ENCODE results near the gene CTU2.

CTU2 gene

GRCh38 chr16:88702371-88703210 is 3.7 kb upstream of the CTU2 start:
- Histone ChIP-seq H3K9me3 (ENCODE audit: control insufficient read depth in 2 of 2, low read length in 2 of 2) (no peaks in the 10 kb centered on the region), H3K9ac (ENCODE audit: low read depth in 1 of 2, low read length in 2 of 2) (peak overlapping the region; percentile 24 to 54), H3K4me3 (ENCODE audit: low read length in 2 of 2) (peak overlapping the region; percentile 46 to 78), H3K4me1 (ENCODE audit: control insufficient read depth in 2 of 2, insufficient read depth in 2 of 2, low read length in 2 of 2) (peaks cover 36 to 42% of the 10 kb centered on the region in 2 donors), H3K27me3 (ENCODE audit: control insufficient read depth in 2 of 2, insufficient read depth in 2 of 2, low read length in 2 of 2) (no peaks in the 10 kb centered on the region), H3K27ac (ENCODE audit: low read depth in 2 of 2, low read length in 2 of 2) (peak overlapping the region; percentile 68 to 86), H3K36me3 (ENCODE audit: control insufficient read depth in 2 of 2, insufficient read depth in 2 of 2, low read length in 2 of 2) (peaks cover 0 to 7% of the 10 kb centered on the region in 2 donors)

GRCh38 chr16:88703486-88704309 is 2.6 kb upstream of the CTU2 start:
- H3K36me3 ChIP-seq (ENCODE audit: control insufficient read depth in 2 of 2, insufficient read depth in 2 of 2, low read length in 2 of 2) = peaks cover 0 to 3% of the 10 kb centered on the region in 2 donors
- peak overlapping the region; percentile 68 to 86 for H3K27ac ChIP-seq (ENCODE audit: low read depth in 2 of 2, low read length in 2 of 2)
- H3K9me3 ChIP-seq (ENCODE audit: control insufficient read depth in 2 of 2, low read length in 2 of 2) = no peaks in the 10 kb centered on the region
- no peaks in the 10 kb centered on the region for H3K27me3 ChIP-seq (ENCODE audit: control insufficient read depth in 2 of 2, insufficient read depth in 2 of 2, low read length in 2 of 2)
- H3K4me3 ChIP-seq (ENCODE audit: low read length in 2 of 2) = peak overlapping the region; percentile 52 to 78
- peaks cover 36 to 42% of the 10 kb centered on the region in 2 donors for H3K4me1 ChIP-seq (ENCODE audit: control insufficient read depth in 2 of 2, insufficient read depth in 2 of 2, low read length in 2 of 2)
- H3K9ac ChIP-seq (ENCODE audit: low read depth in 1 of 2, low read length in 2 of 2) = peak overlapping the region; percentile 40 to 70

- Histone ChIP-seq H3K9me3 (ENCODE audit: control insufficient read depth in 2 of 2, low read length in 2 of 2) (no peaks in the 10 kb centered on the region), H3K27ac (ENCODE audit: low read depth in 2 of 2, low read length in 2 of 2) (peak overlapping the region; percentile 68 to 86), H3K4me1 (ENCODE audit: control insufficient read depth in 2 of 2, insufficient read depth in 2 of 2, low read length in 2 of 2) (peaks cover 36 to 39% of the 10 kb centered on the region in 2 donors), H3K36me3 (ENCODE audit: control insufficient read depth in 2 of 2, insufficient read depth in 2 of 2, low read length in 2 of 2) (no peaks in the 10 kb centered on the region), H3K27me3 (ENCODE audit: control insufficient read depth in 2 of 2, insufficient read depth in 2 of 2, low read length in 2 of 2) (no peaks in the 10 kb centered on the region), H3K9ac (ENCODE audit: low read depth in 1 of 2, low read length in 2 of 2) (peak overlapping the region; percentile 77 to 80), H3K4me3 (ENCODE audit: low read length in 2 of 2) (peak overlapping the region; percentile 78 to 97)
Observed at GRCh38 chr16:88705076-88705684, 1.1 kb upstream of the CTU2 start.

- H3K36me3 ChIP-seq (ENCODE audit: control insufficient read depth in 2 of 2, insufficient read depth in 2 of 2, low read length in 2 of 2) = no peaks in the 10 kb centered on the region
- H3K9ac ChIP-seq (ENCODE audit: low read depth in 1 of 2, low read length in 2 of 2) = peak overlapping the region; percentile 77 to 80
- H3K27ac ChIP-seq (ENCODE audit: low read depth in 2 of 2, low read length in 2 of 2) = peak overlapping the region; percentile 68 to 86
- H3K4me1 ChIP-seq (ENCODE audit: control insufficient read depth in 2 of 2, insufficient read depth in 2 of 2, low read length in 2 of 2) = peaks cover 31 to 38% of the 10 kb centered on the region in 2 donors
- H3K4me3 ChIP-seq (ENCODE audit: low read length in 2 of 2) = peak overlapping the region; percentile 78 to 97
- no peaks in the 10 kb centered on the region for H3K9me3 ChIP-seq (ENCODE audit: control insufficient read depth in 2 of 2, low read length in 2 of 2)
- H3K27me3 ChIP-seq (ENCODE audit: control insufficient read depth in 2 of 2, insufficient read depth in 2 of 2, low read length in 2 of 2) = no peaks in the 10 kb centered on the region
Observed at GRCh38 chr16:88705801-88706228, 488 bp upstream of the CTU2 start.

GRCh38 chr16:88706965-88707826 is 893 bp downstream of the CTU2 start:
- peak overlapping the region; percentile 93 to 97 for H3K4me3 ChIP-seq (ENCODE audit: low read length in 2 of 2)
- H3K9ac ChIP-seq (ENCODE audit: low read depth in 1 of 2, low read length in 2 of 2) = peak overlapping the region; percentile 76 to 80
- H3K27me3 ChIP-seq (ENCODE audit: control insufficient read depth in 2 of 2, insufficient read depth in 2 of 2, low read length in 2 of 2) = no peaks in the 10 kb centered on the region
- no peaks in the 10 kb centered on the region for H3K36me3 ChIP-seq (ENCODE audit: control insufficient read depth in 2 of 2, insufficient read depth in 2 of 2, low read length in 2 of 2)
- peak overlapping the region; percentile 37 to 74 for H3K27ac ChIP-seq (ENCODE audit: low read depth in 2 of 2, low read length in 2 of 2)
- H3K9me3 ChIP-seq (ENCODE audit: control insufficient read depth in 2 of 2, low read length in 2 of 2) = no peaks in the 10 kb centered on the region
- peaks cover 25 to 29% of the 10 kb centered on the region in 2 donors for H3K4me1 ChIP-seq (ENCODE audit: control insufficient read depth in 2 of 2, insufficient read depth in 2 of 2, low read length in 2 of 2)

- H3K9ac ChIP-seq (ENCODE audit: low read depth in 1 of 2, low read length in 2 of 2) = no peak overlapping the region
- H3K9me3 ChIP-seq (ENCODE audit: control insufficient read depth in 2 of 2, low read length in 2 of 2) = no peaks in the 10 kb centered on the region
- H3K4me1 ChIP-seq (ENCODE audit: control insufficient read depth in 2 of 2, insufficient read depth in 2 of 2, low read length in 2 of 2) = peaks cover 12% of the 10 kb centered on the region in 2 donors
- no peak overlapping the region for H3K4me3 ChIP-seq (ENCODE audit: low read length in 2 of 2)
- H3K27ac ChIP-seq (ENCODE audit: low read depth in 2 of 2, low read length in 2 of 2) = no peak overlapping the region
- H3K36me3 ChIP-seq (ENCODE audit: control insufficient read depth in 2 of 2, insufficient read depth in 2 of 2, low read length in 2 of 2) = peaks cover 8 to 10% of the 10 kb centered on the region in 2 donors
- no peaks in the 10 kb centered on the region for H3K27me3 ChIP-seq (ENCODE audit: control insufficient read depth in 2 of 2, insufficient read depth in 2 of 2, low read length in 2 of 2)
Observed at GRCh38 chr16:88710556-88710955, 4.3 kb downstream of the CTU2 start.

- Histone ChIP-seq H3K36me3 (ENCODE audit: control insufficient read depth in 2 of 2, insufficient read depth in 2 of 2, low read length in 2 of 2) (peaks cover 20 to 22% of the 10 kb centered on the region in 2 donors), H3K4me1 (ENCODE audit: control insufficient read depth in 2 of 2, insufficient read depth in 2 of 2, low read length in 2 of 2) (peaks cover 6 to 7% of the 10 kb centered on the region in 2 donors), H3K4me3 (ENCODE audit: low read length in 2 of 2) (no peak overlapping the region), H3K27ac (ENCODE audit: low read depth in 2 of 2, low read length in 2 of 2) (no peak overlapping the region), H3K9ac (ENCODE audit: low read depth in 1 of 2, low read length in 2 of 2) (no peak overlapping the region), H3K9me3 (ENCODE audit: control insufficient read depth in 2 of 2, low read length in 2 of 2) (no peaks in the 10 kb centered on the region), H3K27me3 (ENCODE audit: control insufficient read depth in 2 of 2, insufficient read depth in 2 of 2, low read length in 2 of 2) (no peaks in the 10 kb centered on the region)
Observed at GRCh38 chr16:88711750-88712340, 5.5 kb downstream of the CTU2 start.

GRCh38 chr16:88712362-88712979 is 6.2 kb downstream of the CTU2 start:
- H3K27ac ChIP-seq (ENCODE audit: low read depth in 2 of 2, low read length in 2 of 2) = no peak overlapping the region
- H3K27me3 ChIP-seq (ENCODE audit: control insufficient read depth in 2 of 2, insufficient read depth in 2 of 2, low read length in 2 of 2) = no peaks in the 10 kb centered on the region
- H3K9ac ChIP-seq (ENCODE audit: low read depth in 1 of 2, low read length in 2 of 2) = no peak overlapping the region
- peaks cover under 1 to 1% of the 10 kb centered on the region in 2 donors for H3K4me1 ChIP-seq (ENCODE audit: control insufficient read depth in 2 of 2, insufficient read depth in 2 of 2, low read length in 2 of 2)
- H3K9me3 ChIP-seq (ENCODE audit: control insufficient read depth in 2 of 2, low read length in 2 of 2) = no peaks in the 10 kb centered on the region
- H3K4me3 ChIP-seq (ENCODE audit: low read length in 2 of 2) = no peak overlapping the region
- peaks cover 25 to 26% of the 10 kb centered on the region in 2 donors for H3K36me3 ChIP-seq (ENCODE audit: control insufficient read depth in 2 of 2, insufficient read depth in 2 of 2, low read length in 2 of 2)

GRCh38 chr16:88713054-88713453 is 6.8 kb downstream of the CTU2 start:
- Histone ChIP-seq H3K9me3 (ENCODE audit: control insufficient read depth in 2 of 2, low read length in 2 of 2) (no peaks in the 10 kb centered on the region), H3K9ac (ENCODE audit: low read depth in 1 of 2, low read length in 2 of 2) (no peak overlapping the region), H3K36me3 (ENCODE audit: control insufficient read depth in 2 of 2, insufficient read depth in 2 of 2, low read length in 2 of 2) (peaks cover 26% of the 10 kb centered on the region in 2 donors)

More at GRCh38 chr16:88713054-88713453, 6.8 kb downstream of the CTU2 start:
- Histone ChIP-seq H3K4me1 (ENCODE audit: control insufficient read depth in 2 of 2, insufficient read depth in 2 of 2, low read length in 2 of 2) (no peaks in the 10 kb centered on the region), H3K27ac (ENCODE audit: low read depth in 2 of 2, low read length in 2 of 2) (no peak overlapping the region), H3K4me3 (ENCODE audit: low read length in 2 of 2) (no peak overlapping the region), H3K27me3 (ENCODE audit: control insufficient read depth in 2 of 2, insufficient read depth in 2 of 2, low read length in 2 of 2) (no peaks in the 10 kb centered on the region)
